Mucosa of stomach (tissue), 1 donor: Measurements from ENCODE around the gene CFAP61.

Experiments
- H3K27me3 ChIP-seq: one replicate; pipeline ENCODE4 v1.7.0; 2013; ENCODE audit warnings: mild to moderate bottlenecking, low read length; ENCODE audit not compliant: control insufficient read depth, insufficient read depth
- H3K36me3 ChIP-seq: one replicate; pipeline ENCODE4 v1.7.0; 2013; ENCODE audit warnings: low read length; ENCODE audit not compliant: control insufficient read depth, insufficient read depth
- H3K4me1 ChIP-seq: one replicate; pipeline ENCODE4 v1.7.0; 2013; ENCODE audit warnings: mild to moderate bottlenecking, low read length; ENCODE audit not compliant: control insufficient read depth, insufficient read depth
- H3K4me3 ChIP-seq: one replicate; pipeline ENCODE4 v1.7.0; 2013; ENCODE audit warnings: low read length
- H3K9ac ChIP-seq: one replicate; pipeline ENCODE4 v1.7.0; 2013; ENCODE audit warnings: mild to moderate bottlenecking, low read length, moderate library complexity
- H3K9me3 ChIP-seq: one replicate; pipeline ENCODE4 v1.7.0; 2013; ENCODE audit warnings: mild to moderate bottlenecking, low read length, moderate library complexity; ENCODE audit not compliant: control insufficient read depth
- donor health status: Pancreatic carcinoma.

CFAP61 gene

DNA sequence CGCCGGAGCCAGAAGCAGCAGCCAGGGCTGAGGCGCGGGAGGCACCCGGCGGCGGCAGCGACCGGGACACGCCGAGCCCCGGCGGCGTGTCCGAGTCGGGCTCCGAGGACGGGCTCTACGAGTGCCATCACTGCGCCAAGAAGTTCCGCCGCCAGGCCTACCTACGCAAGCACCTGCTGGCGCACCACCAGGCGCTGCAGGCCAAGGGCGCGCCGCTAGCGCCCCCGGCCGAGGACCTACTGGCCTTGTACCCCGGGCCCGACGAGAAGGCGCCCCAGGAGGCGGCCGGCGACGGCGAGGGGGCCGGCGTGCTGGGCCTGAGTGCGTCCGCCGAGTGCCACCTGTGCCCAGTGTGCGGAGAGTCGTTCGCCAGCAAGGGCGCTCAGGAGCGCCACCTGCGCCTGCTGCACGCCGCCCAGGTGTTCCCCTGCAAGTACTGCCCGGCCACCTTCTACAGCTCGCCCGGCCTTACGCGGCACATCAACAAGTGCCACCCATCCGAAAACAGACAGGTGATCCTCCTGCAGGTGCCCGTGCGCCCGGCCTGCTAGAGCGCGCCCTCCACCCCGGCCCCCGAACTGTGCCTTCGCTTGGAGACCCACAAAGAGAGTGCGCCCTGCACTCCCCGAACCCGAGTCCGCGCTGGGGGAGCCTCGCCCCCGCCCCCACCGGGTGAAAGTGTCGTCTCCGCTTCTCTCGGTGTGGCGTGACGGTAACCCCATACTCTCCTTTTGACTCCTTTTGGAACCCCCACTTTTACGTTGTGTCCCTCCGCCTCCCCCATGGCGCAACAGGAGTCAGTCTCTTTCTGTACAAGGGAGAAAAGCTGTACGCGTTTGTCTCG is 317.1 kb downstream of the CFAP61 start:
- no peaks in the 10 kb centered on the region for H3K9me3 ChIP-seq
- no peaks in the 10 kb centered on the region for H3K4me1 ChIP-seq
- H3K36me3 ChIP-seq = no peaks in the 10 kb centered on the region
- no peak overlapping the region for H3K4me3 ChIP-seq
- peak overlapping the region; percentile 37 for H3K9ac ChIP-seq
- H3K27me3 ChIP-seq = peaks cover 81% of the 10 kb centered on the region

GRCh38 chr20:20370094-20370575 is 317.8 kb downstream of the CFAP61 start:
- Histone ChIP-seq H3K4me1 (no peaks in the 10 kb centered on the region), H3K27me3 (peaks cover 79% of the 10 kb centered on the region), H3K9me3 (no peaks in the 10 kb centered on the region), H3K9ac (peak overlapping the region; percentile 37), H3K4me3 (no peak overlapping the region), H3K36me3 (no peaks in the 10 kb centered on the region)

- Histone ChIP-seq H3K4me3 (no peak overlapping the region), H3K4me1 (no peaks in the 10 kb centered on the region), H3K27me3 (peaks cover 78% of the 10 kb centered on the region), H3K9ac (no peak overlapping the region), H3K36me3 (no peaks in the 10 kb centered on the region), H3K9me3 (no peaks in the 10 kb centered on the region)
These were observed 318.8 kb downstream of the CFAP61 start for GRCh38 chr20:20371083-20371482.

DNA sequence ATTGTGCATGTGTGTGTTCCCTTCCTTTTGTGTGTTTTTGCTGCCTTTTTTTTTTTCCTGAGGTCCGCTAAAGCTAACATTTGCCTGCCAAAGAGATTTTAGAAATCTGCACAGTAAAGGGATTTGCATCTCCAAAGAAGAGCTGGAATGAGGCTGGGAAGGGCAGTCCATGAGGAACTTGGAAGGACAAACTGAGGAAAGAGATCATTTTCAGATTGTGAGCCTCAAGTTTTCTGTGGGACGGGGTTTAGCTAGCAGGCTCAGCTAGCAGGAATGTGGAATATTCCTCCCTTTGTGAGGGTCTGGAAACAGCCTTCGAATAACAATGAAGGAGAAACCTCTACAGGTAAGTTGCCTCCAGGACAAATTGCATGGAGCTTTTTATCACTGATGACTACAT is 319.3 kb downstream of the CFAP61 start:
- no peaks in the 10 kb centered on the region for H3K4me1 ChIP-seq
- H3K36me3 ChIP-seq = no peaks in the 10 kb centered on the region
- no peak overlapping the region for H3K4me3 ChIP-seq
- H3K9me3 ChIP-seq = no peaks in the 10 kb centered on the region
- H3K9ac ChIP-seq = no peak overlapping the region
- peaks cover 73% of the 10 kb centered on the region for H3K27me3 ChIP-seq

GRCh38 chr20:20373091-20373571 is 320.8 kb downstream of the CFAP61 start:
- Histone ChIP-seq H3K36me3 (no peaks in the 10 kb centered on the region), H3K27me3 (peaks cover 61% of the 10 kb centered on the region)

DNA sequence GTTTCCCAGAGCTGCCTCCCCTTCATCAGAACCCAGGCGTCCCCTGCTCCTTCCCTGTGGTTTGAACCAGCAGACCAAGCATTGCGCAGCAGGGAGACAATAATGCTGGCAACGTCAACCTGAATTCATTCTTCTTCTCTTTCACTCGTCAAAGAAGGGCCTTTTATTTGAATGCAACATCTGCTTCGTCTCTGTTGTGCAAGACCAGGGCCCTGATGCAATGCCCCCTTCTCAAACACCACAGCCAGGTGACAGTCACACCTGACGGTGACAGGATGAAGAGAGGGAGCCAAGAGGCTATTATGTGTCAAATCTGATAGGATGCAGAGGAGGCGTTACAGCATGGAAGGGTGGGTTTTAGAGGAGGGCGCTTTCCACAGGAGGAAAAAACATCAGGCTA is 323.5 kb downstream of the CFAP61 start:
- Histone ChIP-seq H3K4me1 (no peaks in the 10 kb centered on the region), H3K4me3 (no peak overlapping the region), H3K36me3 (no peaks in the 10 kb centered on the region), H3K9me3 (no peaks in the 10 kb centered on the region), H3K9ac (no peak overlapping the region), H3K27me3 (peaks cover 41% of the 10 kb centered on the region)

More at GRCh38 chr20:20373091-20373571, 320.8 kb downstream of the CFAP61 start:
- Histone ChIP-seq H3K4me1 (no peaks in the 10 kb centered on the region), H3K9ac (no peak overlapping the region), H3K4me3 (no peak overlapping the region), H3K9me3 (no peaks in the 10 kb centered on the region)

GRCh38 chr20:20386192-20386591 is 333.9 kb downstream of the CFAP61 start:
- Histone ChIP-seq H3K36me3 (no peaks in the 10 kb centered on the region), H3K9me3 (no peaks in the 10 kb centered on the region), H3K27me3 (peaks cover 5% of the 10 kb centered on the region), H3K4me1 (no peaks in the 10 kb centered on the region), H3K9ac (no peak overlapping the region), H3K4me3 (no peak overlapping the region)

- Histone ChIP-seq H3K9ac (no peak overlapping the region), H3K4me3 (no peak overlapping the region), H3K36me3 (no peaks in the 10 kb centered on the region), H3K27me3 (no peaks in the 10 kb centered on the region), H3K9me3 (no peaks in the 10 kb centered on the region), H3K4me1 (no peaks in the 10 kb centered on the region)
These were observed 338.1 kb downstream of the CFAP61 start for GRCh38 chr20:20390393-20390792.

GRCh38 chr20:20391115-20391514 is 338.8 kb downstream of the CFAP61 start:
- H3K9ac ChIP-seq = no peak overlapping the region
- no peaks in the 10 kb centered on the region for H3K36me3 ChIP-seq
- no peaks in the 10 kb centered on the region for H3K27me3 ChIP-seq
- H3K9me3 ChIP-seq = no peaks in the 10 kb centered on the region
- H3K4me1 ChIP-seq = no peaks in the 10 kb centered on the region
- no peak overlapping the region for H3K4me3 ChIP-seq

- Histone ChIP-seq H3K36me3 (no peaks in the 10 kb centered on the region), H3K4me3 (no peak overlapping the region), H3K27me3 (no peaks in the 10 kb centered on the region), H3K9me3 (no peaks in the 10 kb centered on the region), H3K4me1 (no peaks in the 10 kb centered on the region), H3K9ac (no peak overlapping the region)
These were observed 339.4 kb downstream of the CFAP61 start for GRCh38 chr20:20391766-20392165.

DNA sequence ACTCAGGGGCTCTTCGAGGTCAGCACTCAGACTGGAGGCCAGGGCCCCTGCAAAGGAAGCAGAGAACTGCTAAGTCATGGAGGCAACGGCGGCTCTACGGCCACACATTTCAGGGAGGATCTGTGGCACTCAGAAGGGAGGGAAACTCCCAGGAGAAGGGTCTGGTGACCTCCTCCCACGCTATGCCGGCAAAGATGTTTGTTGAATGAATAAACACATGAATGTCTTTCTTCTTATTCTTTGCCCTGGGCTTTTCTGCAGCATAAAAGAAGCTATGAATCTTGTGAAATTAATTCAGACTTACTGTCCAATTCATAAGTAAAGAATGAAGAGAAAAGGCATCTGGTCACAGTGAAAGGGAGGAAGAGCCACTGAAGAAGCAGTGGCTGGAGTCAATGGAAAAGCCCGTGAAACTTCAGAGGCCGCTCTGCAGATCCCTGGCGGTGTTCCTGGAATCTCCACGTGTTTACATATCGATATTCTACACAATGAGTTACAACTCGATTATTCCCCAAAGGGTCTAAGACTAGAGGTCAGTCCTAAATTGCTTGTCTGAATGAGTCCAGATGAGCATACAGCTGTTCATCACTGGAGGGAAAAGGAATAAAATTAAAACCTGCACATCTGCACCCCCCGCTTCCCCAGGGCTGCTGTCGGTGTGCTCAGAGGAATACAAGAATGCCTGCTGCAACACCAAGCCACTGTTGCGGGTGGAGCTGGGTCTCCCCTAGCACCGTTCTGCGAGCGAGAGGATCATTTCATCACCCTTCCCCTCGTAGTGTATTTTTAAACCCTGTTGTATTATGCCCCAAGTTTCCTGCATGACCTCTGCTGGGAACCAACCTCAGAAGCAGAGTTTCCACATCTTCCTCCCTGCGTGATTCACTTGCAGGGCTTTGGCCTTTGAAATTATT is 341.1 kb downstream of the CFAP61 start:
- Histone ChIP-seq H3K9ac (no peak overlapping the region), H3K9me3 (no peaks in the 10 kb centered on the region), H3K36me3 (no peaks in the 10 kb centered on the region), H3K27me3 (no peaks in the 10 kb centered on the region), H3K4me3 (no peak overlapping the region), H3K4me1 (no peaks in the 10 kb centered on the region)

- Histone ChIP-seq H3K9me3 (no peaks in the 10 kb centered on the region), H3K4me3 (no peak overlapping the region), H3K9ac (no peak overlapping the region), H3K27me3 (no peaks in the 10 kb centered on the region), H3K36me3 (no peaks in the 10 kb centered on the region), H3K4me1 (no peaks in the 10 kb centered on the region)
These were observed 342.8 kb downstream of the CFAP61 start for GRCh38 chr20:20395087-20395486.
